ENCODE results near the gene NADSYN1.
"Not testable (repeated sequence)": the region's sequence is repeated elsewhere in the genome, so short reads cannot be mapped to it uniquely, and the experiment has no call there.

Gene NADSYN1

GRCh38 chr11:71527576-71528210 is 74.7 kb downstream of the NADSYN1 start:
- DNase-seq (ENCODE audit: low spot score) (no peak), ATAC-seq (ENCODE audit: low read depth) (no peak)
- Histone ChIP-seq H3K27ac (ENCODE audit: poor library complexity, severe bottlenecking) (no peak overlapping the region), H3K9me3 (ENCODE audit: severe bottlenecking) (no peaks in the 10 kb centered on the region), H3K36me3 (ENCODE audit: low read depth) (no peaks in the 10 kb centered on the region), H3K4me3 (ENCODE audit: severe bottlenecking) (no peak overlapping the region), H3K4me1 (ENCODE audit: insufficient read depth, poor library complexity, severe bottlenecking) (no peaks in the 10 kb centered on the region), H3K27me3 (ENCODE audit: insufficient read depth, poor library complexity, severe bottlenecking) (no peaks in the 10 kb centered on the region)
- TF ChIP-seq CTCF (IDR thresholded peaks at IDR 0.05; ENCODE audit: poor library complexity, severe bottlenecking), result no peak

- ATAC-seq (ENCODE audit: low read depth) (no peak), DNase-seq (ENCODE audit: low spot score) (no peak)
- H3K36me3 ChIP-seq (ENCODE audit: low read depth), result no peaks in the 10 kb centered on the region
- no peaks in the 10 kb centered on the region for H3K27me3 ChIP-seq (ENCODE audit: insufficient read depth, poor library complexity, severe bottlenecking)
- no peak overlapping the region for H3K27ac ChIP-seq (ENCODE audit: poor library complexity, severe bottlenecking)
- H3K9me3 ChIP-seq (ENCODE audit: severe bottlenecking), result no peaks in the 10 kb centered on the region
- TF ChIP-seq CTCF (IDR thresholded peaks at IDR 0.05; ENCODE audit: poor library complexity, severe bottlenecking), result no peak
- H3K4me3 ChIP-seq (ENCODE audit: severe bottlenecking), result no peak overlapping the region
- no peaks in the 10 kb centered on the region for H3K4me1 ChIP-seq (ENCODE audit: insufficient read depth, poor library complexity, severe bottlenecking)
Measured at GRCh38 chr11:71530602-71531001, 77.6 kb downstream of the NADSYN1 start.

GRCh38 chr11:71532036-71532610 is 79.1 kb downstream of the NADSYN1 start:
- no peak for ATAC-seq (ENCODE audit: low read depth)
- DNase-seq (ENCODE audit: low spot score), result no peak
- Histone ChIP-seq H3K4me1 (ENCODE audit: insufficient read depth, poor library complexity, severe bottlenecking) (no peaks in the 10 kb centered on the region), H3K36me3 (ENCODE audit: low read depth) (no peaks in the 10 kb centered on the region), H3K27ac (ENCODE audit: poor library complexity, severe bottlenecking) (no peak overlapping the region), H3K4me3 (ENCODE audit: severe bottlenecking) (no peak overlapping the region), H3K9me3 (ENCODE audit: severe bottlenecking) (no peaks in the 10 kb centered on the region), H3K27me3 (ENCODE audit: insufficient read depth, poor library complexity, severe bottlenecking) (no peaks in the 10 kb centered on the region)
- no peak for TF ChIP-seq CTCF (IDR thresholded peaks at IDR 0.05; ENCODE audit: poor library complexity, severe bottlenecking)

- not testable (repeated sequence) for ATAC-seq (ENCODE audit: low read depth); H3K27me3 ChIP-seq (ENCODE audit: insufficient read depth, poor library complexity, severe bottlenecking); H3K4me3 ChIP-seq (ENCODE audit: severe bottlenecking); H3K36me3 ChIP-seq (ENCODE audit: low read depth); DNase-seq (ENCODE audit: low spot score); H3K27ac ChIP-seq (ENCODE audit: poor library complexity, severe bottlenecking); H3K9me3 ChIP-seq (ENCODE audit: severe bottlenecking); H3K4me1 ChIP-seq (ENCODE audit: insufficient read depth, poor library complexity, severe bottlenecking)
Measured at GRCh38 chr11:71534711-71535608, 82.0 kb downstream of the NADSYN1 start.

GRCh38 chr11:71535825-71536224 is 82.8 kb downstream of the NADSYN1 start:
- Histone ChIP-seq H3K36me3 (ENCODE audit: low read depth) (no peaks in the 10 kb centered on the region), H3K27me3 (ENCODE audit: insufficient read depth, poor library complexity, severe bottlenecking) (no peaks in the 10 kb centered on the region), H3K9me3 (ENCODE audit: severe bottlenecking) (peaks cover 1% of the 10 kb centered on the region), H3K27ac (ENCODE audit: poor library complexity, severe bottlenecking) (no peak overlapping the region), H3K4me1 (ENCODE audit: insufficient read depth, poor library complexity, severe bottlenecking) (no peaks in the 10 kb centered on the region), H3K4me3 (ENCODE audit: severe bottlenecking) (no peak overlapping the region)
- DNase-seq (ENCODE audit: low spot score) (no peak), ATAC-seq (ENCODE audit: low read depth) (no peak)
- TF ChIP-seq CTCF (IDR thresholded peaks at IDR 0.05; ENCODE audit: poor library complexity, severe bottlenecking), result no peak
